ENCODE measurements around the gene MBLAC1. TPM values are rescaled to one million over a fixed set of nuclear protein-coding genes. Genes with fewer than 3 reads are reported as not detected.
"Not testable (repeated sequence)": the region's sequence is repeated elsewhere in the genome, so short reads cannot be mapped to it uniquely, and the experiment has no call there.

The MBLAC1 gene
- total RNA-seq, 1 donor from 2014 or later, result 4.9 TPM

- DNase-seq (ENCODE audit: low spot score in 2 of 2) (peak; percentile 63 to 64), FAIRE-seq (no peak)
Observed at GRCh38 chr7:100119970-100120732, 6.6 kb upstream of the MBLAC1 start.

GRCh38 chr7:100120733-100121036 lies 6.1 kb upstream of the MBLAC1 start:
- DNase-seq (ENCODE audit: low spot score in 2 of 2) (no peak), FAIRE-seq (no peak)

GRCh38 chr7:100122067-100122466 lies 4.7 kb upstream of the MBLAC1 start:
- FAIRE-seq (no peak), DNase-seq (ENCODE audit: low spot score in 2 of 2) (no peak)

GRCh38 chr7:100122568-100122967 lies 4.2 kb upstream of the MBLAC1 start:
- FAIRE-seq (no peak), DNase-seq (ENCODE audit: low spot score in 2 of 2) (no peak)

- FAIRE-seq, result no peak
- DNase-seq (ENCODE audit: low spot score in 2 of 2), result no peak
Observed at GRCh38 chr7:100124301-100125230, 2.2 kb upstream of the MBLAC1 start.

- FAIRE-seq, result no peak
- no peak for DNase-seq (ENCODE audit: low spot score in 2 of 2)
Observed at GRCh38 chr7:100126239-100126930, 382 bp upstream of the MBLAC1 start.

- no peak for FAIRE-seq
- no peak for DNase-seq (ENCODE audit: low spot score in 2 of 2)
Observed at GRCh38 chr7:100127866-100128636, 1.3 kb downstream of the MBLAC1 start.

GRCh38 chr7:100128637-100128963 lies 1.8 kb downstream of the MBLAC1 start:
- DNase-seq (ENCODE audit: low spot score in 2 of 2) (no peak), FAIRE-seq (no peak)

- not testable (repeated sequence) for DNase-seq (ENCODE audit: low spot score in 2 of 2); FAIRE-seq
Observed at GRCh38 chr7:100130220-100130607, 3.4 kb downstream of the MBLAC1 start.

GRCh38 chr7:100130608-100131453 lies 4.1 kb downstream of the MBLAC1 start:
- DNase-seq (ENCODE audit: low spot score in 2 of 2), result peak; percentile 66 to 75
- no peak for FAIRE-seq

GRCh38 chr7:100132126-100132525 lies 5.4 kb downstream of the MBLAC1 start:
- FAIRE-seq, result no peak
- no peak for DNase-seq (ENCODE audit: low spot score in 2 of 2)

GRCh38 chr7:100132697-100133151 lies 6.0 kb downstream of the MBLAC1 start:
- DNase-seq (ENCODE audit: low spot score in 2 of 2), result peak in 1 of 2 donors; percentile 58
- FAIRE-seq, result no peak

- DNase-seq (ENCODE audit: low spot score in 2 of 2), result no peak
- FAIRE-seq, result no peak
Observed at GRCh38 chr7:100137851-100138760, 11.3 kb downstream of the MBLAC1 start.

GRCh38 chr7:100141555-100141949 lies 14.8 kb downstream of the MBLAC1 start:
- FAIRE-seq (no peak), DNase-seq (ENCODE audit: low spot score in 2 of 2) (no peak)

GRCh38 chr7:100142461-100142860 lies 15.7 kb downstream of the MBLAC1 start:
- FAIRE-seq (no peak), DNase-seq (ENCODE audit: low spot score in 2 of 2) (no peak)

- not testable (repeated sequence) for FAIRE-seq; DNase-seq (ENCODE audit: low spot score in 2 of 2)
Observed at GRCh38 chr7:100146350-100146749, 19.6 kb downstream of the MBLAC1 start.

GRCh38 chr7:100147278-100147677 lies 20.5 kb downstream of the MBLAC1 start:
- DNase-seq (ENCODE audit: low spot score in 2 of 2), result no peak
- no peak for FAIRE-seq

GRCh38 chr7:100148225-100148558 lies 21.4 kb downstream of the MBLAC1 start:
- no peak for FAIRE-seq
- DNase-seq (ENCODE audit: low spot score in 2 of 2), result no peak

Data from frontal cortex (tissue), 4 donors.